Putamen (tissue), 1 donor: Measurements from ENCODE around the gene CDK1.
"Not testable (repeated sequence)": the region's sequence is repeated elsewhere in the genome, so short reads cannot be mapped to it uniquely, and the experiment has no call there.

Experiments used
- DNase-seq: peaks from one replicate; pipeline ENCODE4 v3.0.0-alpha.2; 2016; ENCODE audit warnings: low spot score

The CDK1 gene

DNA sequence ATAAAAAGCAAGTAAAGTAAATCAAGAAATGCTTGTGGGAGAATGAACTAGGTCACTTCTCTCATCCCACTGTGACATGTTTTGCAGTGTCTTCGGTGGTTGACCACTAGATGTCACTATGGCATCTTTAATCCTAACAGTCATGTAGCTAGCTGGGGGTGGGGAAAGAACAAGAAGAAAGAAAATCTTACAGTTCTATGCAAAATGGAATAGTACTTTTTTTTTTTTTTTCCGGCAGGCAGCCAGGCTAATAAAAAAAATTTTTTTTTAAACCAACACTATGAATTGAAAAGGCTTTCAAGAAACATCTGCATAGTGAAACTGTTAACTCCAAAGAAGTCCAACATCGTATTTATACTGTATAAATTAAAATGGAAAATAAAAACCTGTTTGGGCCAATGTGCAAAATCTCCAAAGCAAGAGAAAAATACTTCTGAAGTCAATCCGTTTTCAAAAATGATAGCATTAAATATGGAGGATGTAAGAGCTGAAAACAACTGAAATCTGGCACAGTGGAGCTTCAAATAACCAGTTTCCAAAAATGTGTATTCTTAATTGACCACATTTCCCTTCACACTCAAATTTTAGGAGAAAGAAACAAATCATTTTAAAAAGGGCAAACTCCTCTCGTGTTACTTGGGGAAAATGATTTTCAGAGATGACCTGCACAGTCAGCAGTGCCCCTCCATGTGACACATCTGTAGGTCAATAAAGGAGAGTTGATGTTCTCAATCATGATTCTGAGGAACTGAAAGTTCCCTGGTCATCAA, 38.5 kb downstream of the CDK1 start:
- DNase-seq, result peak; percentile 89

DNA sequence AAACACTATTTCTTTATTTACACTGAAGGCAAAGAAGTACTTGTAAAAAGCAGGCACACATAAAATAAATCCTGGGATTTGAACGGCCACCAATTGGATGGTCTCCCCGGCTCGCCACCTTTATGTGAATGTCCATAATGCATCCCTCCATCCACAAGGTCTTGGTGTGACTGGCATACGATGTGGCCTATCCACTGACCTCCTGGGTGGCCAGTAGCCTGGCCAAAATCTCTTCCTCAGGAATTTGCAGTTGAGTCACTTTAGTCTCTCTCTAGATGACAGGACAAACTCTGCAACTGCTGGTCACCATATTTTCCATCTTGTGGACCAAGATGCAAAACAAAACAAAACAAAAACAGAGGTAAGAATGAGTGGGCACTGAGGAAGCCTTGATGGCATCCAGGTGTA, 39.1 kb downstream of the CDK1 start:
- no peak for DNase-seq

DNA sequence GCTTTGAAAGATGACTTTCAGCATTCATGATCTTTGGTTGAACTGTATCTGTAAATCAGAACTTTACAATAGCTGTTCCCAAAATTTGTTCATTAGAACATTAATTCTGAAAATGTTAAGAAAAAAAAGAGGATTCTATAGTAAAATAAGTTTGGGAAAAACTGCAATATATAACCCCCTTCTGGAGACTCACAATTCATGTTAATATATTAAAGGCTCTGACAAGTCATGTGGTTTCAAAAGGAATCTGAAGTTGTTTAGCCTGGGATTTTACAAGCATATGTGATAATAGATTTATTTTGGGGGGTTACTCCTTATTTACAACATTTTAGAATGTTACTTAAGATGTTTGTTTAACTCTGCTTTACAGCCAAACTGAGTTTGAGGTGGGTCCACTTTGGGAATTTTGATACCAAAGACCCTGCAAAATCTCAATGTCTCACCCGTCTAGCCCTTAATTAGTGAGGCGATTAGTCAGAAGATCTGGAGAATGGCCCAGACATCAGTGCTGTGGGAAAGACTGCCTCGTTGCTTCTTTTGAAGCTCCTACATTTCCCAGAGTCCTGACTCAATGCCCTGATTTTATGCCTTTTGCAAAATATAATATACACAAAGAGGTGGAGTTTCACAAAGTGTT, 40.0 kb downstream of the CDK1 start:
- no peak for DNase-seq

DNA sequence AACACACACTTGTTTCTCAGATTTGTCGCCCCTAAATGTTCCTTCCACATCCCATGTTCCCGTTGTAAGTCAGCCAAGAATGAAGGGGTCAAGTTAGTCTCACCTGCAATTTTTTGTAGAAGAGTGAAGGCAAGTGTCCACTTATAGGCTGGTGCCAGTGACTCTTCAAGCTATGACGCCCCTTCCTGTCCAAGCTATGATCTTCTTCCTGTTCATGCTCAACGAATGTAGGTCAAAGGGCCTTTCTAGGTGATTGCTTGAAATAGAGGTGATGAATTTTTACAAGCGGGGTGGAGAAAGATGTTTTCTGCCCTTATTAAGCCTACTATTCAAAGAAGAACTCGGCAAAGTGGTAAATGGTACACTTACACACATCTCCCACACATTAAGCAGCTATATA, 41.0 kb downstream of the CDK1 start:
- DNase-seq, result no peak

DNA sequence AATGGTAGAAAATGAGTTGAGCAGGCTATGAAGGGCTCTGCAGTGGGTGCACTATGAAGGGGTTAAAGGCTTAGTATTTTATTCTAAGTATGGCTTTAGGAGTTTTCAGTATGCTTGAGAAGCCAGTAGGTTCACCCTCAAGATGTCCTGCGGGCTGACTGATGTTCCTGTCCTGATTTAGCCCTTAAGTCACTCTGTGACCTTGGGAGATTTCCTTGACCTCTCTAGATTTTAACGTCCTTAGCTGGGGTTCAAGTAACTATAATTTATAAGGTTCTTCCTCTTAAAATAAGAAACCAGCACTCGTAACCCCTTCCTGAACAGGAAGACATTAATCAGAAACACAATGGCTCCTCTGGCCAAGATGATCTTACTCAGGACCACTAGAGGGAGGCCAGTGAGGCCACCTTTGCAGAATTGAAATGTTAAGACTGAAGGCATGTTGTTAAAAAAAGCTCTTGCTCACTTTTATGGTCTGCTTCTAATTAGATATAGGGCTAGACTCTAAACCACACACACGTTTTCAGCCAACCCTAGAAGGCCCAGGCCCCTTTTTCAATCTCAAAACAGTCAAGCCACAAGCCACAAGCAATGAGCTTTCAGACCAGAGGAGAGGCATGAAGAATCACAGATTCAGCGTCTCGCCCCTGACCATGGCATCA, 41.9 kb downstream of the CDK1 start:
- no peak for DNase-seq

DNA sequence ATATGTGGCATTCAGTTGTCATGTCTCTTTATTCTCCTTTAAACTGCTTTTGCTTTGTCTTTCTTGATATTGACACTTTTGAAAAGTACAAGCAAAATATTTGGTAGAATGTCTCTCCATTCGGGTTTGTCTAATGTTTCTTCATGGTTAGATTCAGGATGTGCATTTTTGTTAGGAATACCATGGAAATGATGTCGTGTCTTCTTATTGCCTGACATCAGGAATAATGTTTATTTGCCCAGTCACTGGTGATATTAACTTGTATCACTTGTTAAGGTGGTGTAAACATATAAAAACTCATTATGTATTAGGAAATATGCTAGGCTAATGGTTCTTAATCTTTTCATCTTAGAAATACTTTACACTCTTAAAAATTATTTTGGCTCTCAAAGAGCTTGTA, 43.4 kb downstream of the CDK1 start:
- no peak for DNase-seq

DNA sequence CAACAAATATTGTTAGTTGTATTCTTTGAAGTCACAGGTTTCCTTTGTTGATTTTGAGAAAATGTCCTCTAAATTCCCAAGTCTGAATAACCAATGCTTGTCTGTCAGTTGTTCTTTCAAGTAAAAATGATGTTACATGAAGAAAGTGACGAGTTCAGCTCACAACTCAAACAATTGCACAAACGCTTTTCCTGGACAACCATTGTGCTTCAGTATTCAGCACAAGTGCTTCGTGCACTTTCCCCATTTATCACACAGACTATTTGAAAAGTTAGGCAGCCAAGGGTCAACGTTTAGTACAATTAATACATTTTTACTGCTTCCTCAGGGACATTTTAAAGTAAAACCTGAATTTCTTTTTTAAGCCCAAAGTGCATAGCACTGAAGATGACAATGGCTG, 44.5 kb downstream of the CDK1 start:
- no peak for DNase-seq

DNA sequence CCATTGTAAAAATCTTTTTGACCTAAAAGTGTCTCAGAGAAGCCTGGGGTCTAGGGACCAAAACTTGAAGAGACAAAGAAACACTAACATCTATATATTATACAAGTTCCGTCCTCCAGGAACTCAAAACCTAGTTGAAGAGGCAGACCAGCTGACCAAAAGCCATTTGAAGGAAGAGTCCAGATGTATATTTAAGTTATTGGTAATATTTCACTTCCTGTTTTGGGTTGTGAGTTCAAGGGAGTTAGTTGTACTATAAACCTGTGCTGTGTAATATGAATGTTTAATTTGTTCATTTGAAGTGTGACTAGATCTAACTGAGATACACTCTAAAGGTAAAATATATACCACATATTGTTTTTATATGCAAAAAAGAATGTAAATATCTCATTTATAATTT, 45.0 kb downstream of the CDK1 start:
- DNase-seq, result no peak

DNA sequence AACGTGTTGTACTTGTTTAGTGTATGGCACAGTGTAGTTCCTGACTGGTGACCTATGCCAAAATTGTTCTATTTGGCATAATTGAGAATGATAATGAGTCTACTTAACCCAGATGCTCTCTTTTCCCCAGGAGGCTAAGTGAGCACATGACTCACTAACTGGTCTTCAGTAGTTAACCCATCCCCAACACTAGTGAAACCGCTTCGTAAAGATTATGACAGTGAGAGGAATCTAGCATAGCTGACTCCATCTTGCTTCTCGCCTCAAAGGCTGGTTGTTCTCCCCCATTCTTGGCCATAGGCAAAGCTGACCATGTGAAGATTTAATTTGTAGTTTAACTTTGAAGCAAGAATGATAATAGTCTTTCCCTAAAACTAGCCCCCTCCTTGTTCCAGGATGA, 47.2 kb downstream of the CDK1 start:
- no peak for DNase-seq

DNA sequence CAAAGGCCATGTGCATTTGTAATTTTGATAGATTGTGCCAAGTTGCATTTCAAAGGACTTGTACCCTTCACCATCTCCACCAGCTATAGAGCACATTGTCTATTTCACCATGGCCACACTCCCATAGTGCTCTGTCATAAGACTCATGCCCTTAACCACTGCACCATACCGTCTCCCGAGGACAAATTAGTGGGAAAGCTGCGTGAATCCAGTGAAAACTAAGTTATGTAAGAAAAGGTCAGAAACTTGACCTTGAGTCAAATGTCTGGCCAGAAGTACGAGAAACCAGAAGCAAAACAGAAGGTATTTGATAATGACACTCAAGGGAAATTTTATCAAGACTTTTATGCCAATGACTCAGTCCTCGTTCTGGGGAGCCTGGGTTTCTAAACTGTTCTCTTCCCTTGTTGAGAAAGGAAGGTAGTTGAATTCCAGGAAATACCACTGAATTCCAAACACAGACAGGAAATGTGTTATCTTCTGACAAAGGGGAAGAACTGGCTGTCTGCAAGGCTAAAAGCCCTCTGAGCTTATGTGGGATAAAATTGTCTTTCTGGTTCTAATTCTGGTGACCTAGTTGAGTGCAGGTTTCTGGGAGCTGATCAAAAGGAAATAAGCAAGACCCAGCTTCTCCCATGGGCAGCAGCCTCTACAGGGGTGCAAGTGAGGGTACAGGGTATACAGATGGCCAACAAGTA, 49.7 kb downstream of the CDK1 start:
- no peak for DNase-seq

DNA sequence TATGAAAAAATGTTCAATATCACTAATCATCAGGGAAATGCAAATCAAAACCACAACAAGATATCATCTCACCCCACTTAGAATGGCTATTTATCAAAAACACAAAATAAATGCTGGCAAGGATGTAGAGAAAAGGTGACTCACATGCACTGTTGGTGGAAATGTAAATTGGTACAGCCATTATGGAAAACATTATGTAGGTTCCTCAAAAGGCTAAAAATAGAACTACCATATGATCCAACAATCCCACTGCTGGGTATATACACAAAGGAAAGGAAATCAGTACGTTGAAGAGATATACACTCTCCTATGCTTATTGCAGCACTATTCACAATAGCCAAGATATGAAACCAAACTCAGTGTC, 50.2 kb downstream of the CDK1 start:
- no peak for DNase-seq

DNA sequence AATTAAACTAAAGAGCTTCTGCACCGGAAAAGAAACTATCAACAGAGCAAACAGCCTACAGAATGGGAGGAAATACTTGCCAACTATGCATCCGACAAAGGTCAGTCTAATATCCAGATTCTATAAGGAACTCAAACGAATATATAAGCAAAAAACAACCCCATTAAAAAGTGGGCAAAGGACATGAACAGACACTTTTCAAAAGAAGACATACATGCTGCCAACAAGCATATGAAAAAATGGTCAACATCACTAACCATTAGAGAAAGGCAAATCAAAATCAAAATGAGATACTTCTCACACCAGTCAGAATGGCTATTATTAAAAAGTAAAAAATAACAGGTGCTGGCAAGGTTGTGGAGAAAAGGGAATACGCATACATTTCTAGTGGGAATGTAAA, 53.9 kb downstream of the CDK1 start:
- DNase-seq, result not testable (repeated sequence)

DNA sequence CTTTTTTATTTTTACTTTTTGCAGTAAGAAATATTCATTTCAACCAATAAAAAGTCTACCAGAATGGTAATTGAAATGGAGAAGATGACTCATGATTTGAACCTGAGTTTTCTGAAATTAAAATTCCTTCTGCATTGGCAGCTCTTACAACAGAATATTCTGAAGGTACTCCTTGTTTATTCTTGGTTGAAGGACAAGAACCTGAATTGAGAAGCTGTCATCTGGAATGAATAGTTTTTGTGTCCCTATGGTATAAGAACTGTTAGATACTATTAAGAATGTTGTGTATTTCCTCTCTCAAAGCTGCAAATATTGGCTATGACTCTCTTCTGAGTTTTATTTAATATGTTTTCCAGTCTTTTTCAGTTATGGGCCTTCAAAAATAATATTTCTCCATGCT, 56.1 kb downstream of the CDK1 start:
- DNase-seq, result no peak

DNA sequence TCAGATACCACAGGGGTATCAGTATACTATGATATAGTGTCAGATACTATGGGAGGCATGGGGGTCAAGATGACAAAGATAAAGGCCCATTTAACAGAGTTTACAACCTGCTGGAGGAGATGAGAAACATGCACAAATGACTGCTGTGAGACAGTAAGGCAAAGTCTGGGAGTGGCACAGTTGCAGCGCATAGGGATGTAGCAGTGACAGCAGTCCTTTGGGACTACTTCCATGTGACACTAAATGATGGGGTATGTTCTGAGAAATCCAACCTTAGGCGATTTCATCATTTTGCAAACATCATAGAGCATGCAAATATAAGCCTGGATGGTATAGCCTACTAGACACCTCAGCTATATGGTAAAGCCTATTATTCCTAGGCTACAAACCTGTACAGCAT, 56.8 kb downstream of the CDK1 start:
- DNase-seq, result no peak

DNA sequence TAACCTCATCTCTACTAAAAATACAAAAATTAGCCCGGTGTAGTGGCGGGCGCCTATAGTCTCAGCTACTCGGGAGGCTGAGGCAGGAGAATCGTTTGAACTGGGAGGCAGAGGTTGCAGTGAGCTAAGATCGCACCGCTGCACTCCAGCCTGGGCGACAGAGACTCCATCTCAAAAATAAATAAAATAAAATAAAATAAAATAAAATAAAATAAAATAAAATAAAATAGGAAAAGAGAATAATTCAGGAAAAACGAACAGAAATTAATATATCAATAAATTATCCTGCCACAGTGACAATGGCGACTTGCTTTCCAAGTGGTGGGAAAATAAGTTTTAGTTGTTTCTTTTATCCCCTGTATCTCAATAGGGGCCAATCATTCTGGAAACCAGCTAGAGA, 62.9 kb downstream of the CDK1 start:
- not testable (repeated sequence) for DNase-seq

DNA sequence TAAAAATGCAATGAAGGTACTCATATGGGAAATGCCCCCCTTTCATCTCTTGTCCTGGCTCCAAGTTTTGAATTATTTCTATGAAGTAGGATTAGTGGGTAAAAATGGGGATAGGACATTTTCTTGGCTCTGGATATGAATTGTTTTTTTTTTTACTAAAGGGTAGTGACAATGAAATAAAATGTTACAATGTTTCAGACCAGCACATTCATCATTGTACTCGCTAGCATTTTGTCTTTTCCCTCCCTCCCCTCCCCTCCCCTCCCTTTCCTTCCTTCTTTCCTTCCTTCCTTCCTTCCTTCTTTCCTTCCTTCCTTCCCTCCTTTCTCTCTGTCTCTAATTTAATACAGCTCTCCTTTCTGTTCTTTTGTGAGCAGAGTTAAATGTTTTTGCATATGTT, 64.4 kb downstream of the CDK1 start:
- DNase-seq, result no peak
